Type B pancreatic cell (in vitro differentiated cells): Measurements from ENCODE around the gene SCFD2. TPM values are rescaled to one million over a fixed set of nuclear protein-coding genes. Genes with fewer than 3 reads are reported as not detected.
"Not testable (repeated sequence)": the region's sequence is repeated elsewhere in the genome, so short reads cannot be mapped to it uniquely, and the experiment has no call there.

ENCODE experiments used
- DNase-seq: peaks from one replicate; pipeline ENCODE4 v3.0.0; 2021; ENCODE audit warnings: mixed read lengths; ENCODE audit not compliant: unreplicated experiment; ENCODE audit errors: extremely low spot score
- H3K27ac Mint-ChIP-seq: 2 replicates; pipeline ENCODE4 v1.8.0; 2021; ENCODE audit warnings: mild to moderate bottlenecking, mixed read lengths
- H3K27me3 Mint-ChIP-seq: 2 replicates; pipeline ENCODE4 v1.8.0; 2021; ENCODE audit warnings: mixed read lengths
- H3K36me3 Mint-ChIP-seq: 2 replicates; pipeline ENCODE4 v1.8.0; 2021; ENCODE audit warnings: mixed read lengths
- H3K4me1 Mint-ChIP-seq: one replicate; pipeline ENCODE4 v1.8.0; 2021; ENCODE audit warnings: mixed read lengths; ENCODE audit not compliant: unreplicated experiment
- H3K4me3 Mint-ChIP-seq: 2 replicates; pipeline ENCODE4 v1.8.0; 2021; ENCODE audit warnings: mild to moderate bottlenecking, mixed read lengths
- H3K9me3 Mint-ChIP-seq: 2 replicates; pipeline ENCODE4 v1.8.0; 2021; ENCODE audit warnings: mixed read lengths
- total RNA-seq: library from RNA; stranded (reverse); gene quantifications from 2 replicates; pipeline ENCODE4 v1.2.1, GENCODE V29; 2021; ENCODE audit warnings: low replicate concordance
- TF ChIP-seq, protein P1 (sequence below): fragments of 200-600 bp; sonication (generic); conservative IDR thresholded peaks from 2 replicates; pipeline ENCODE4 v1.5.0; 2021; ENCODE audit warnings: antibody characterized with exemption, mild to moderate bottlenecking

SCFD2 gene
- total RNA-seq, 1 donor from 2014 or later = 11.2 TPM

DNA sequence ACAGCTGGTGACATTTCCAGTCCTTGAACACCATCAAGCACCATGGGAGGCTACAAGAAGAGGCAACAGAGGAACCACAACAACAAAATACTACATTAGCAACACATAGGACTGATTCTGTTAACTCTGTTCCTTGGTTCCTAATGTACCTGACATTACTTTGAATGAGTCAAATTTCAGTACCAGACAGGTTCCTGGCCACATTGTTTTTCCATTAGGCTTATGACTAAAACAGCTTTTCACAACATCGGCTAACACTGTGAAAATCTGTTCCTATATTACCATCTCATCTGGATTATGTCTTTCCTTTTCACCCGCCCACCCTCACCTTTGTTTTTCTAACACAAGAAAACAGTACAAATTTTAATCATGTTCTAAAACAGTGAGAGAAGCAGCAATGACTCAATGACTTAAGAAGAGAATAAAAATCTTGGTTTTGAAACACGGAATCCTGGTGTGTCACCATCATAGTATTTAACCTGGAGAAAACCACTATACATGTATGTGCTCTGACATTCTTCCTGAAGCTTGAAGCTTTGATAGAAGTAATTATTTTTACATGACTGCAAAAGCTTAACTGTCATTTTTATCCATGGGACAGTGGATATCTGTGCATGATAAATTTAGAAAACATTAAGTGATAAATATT, 143.9 kb downstream of the SCFD2 start:
- no peak for DNase-seq
- Mint-ChIP-seq H3K4me3 (no peak overlapping the region), H3K27ac (no peak overlapping the region), H3K36me3 (peaks cover 4% of the 10 kb centered on the region), H3K27me3 (no peaks in the 10 kb centered on the region), H3K9me3 (peaks cover 7% of the 10 kb centered on the region), H3K4me1 (peaks cover 5% of the 10 kb centered on the region)
- TF ChIP-seq, protein P1, sequence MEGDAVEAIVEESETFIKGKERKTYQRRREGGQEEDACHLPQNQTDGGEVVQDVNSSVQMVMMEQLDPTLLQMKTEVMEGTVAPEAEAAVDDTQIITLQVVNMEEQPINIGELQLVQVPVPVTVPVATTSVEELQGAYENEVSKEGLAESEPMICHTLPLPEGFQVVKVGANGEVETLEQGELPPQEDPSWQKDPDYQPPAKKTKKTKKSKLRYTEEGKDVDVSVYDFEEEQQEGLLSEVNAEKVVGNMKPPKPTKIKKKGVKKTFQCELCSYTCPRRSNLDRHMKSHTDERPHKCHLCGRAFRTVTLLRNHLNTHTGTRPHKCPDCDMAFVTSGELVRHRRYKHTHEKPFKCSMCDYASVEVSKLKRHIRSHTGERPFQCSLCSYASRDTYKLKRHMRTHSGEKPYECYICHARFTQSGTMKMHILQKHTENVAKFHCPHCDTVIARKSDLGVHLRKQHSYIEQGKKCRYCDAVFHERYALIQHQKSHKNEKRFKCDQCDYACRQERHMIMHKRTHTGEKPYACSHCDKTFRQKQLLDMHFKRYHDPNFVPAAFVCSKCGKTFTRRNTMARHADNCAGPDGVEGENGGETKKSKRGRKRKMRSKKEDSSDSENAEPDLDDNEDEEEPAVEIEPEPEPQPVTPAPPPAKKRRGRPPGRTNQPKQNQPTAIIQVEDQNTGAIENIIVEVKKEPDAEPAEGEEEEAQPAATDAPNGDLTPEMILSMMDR = no peak

DNA sequence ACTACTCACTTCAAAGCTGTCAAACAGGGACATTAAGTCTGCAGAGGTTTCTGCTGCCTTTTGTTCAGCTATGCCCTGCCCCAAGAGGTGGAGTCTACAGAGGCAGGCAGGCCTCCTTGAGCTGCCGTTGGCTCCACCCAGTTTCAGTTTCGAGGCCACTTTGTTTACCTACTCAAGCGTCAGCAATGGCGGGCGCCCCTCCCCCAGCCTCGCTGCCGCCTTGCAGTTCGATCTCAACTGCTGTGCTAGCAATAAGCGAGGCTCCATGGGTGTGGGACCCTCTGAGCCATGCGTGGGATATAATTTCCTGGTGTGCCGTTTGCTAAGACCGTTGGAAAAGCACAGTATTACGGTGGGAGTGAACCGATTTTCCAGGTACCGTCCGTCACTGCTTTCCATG, 146.7 kb downstream of the SCFD2 start:
- not testable (repeated sequence) for H3K27me3 Mint-ChIP-seq, H3K27ac Mint-ChIP-seq

DNA sequence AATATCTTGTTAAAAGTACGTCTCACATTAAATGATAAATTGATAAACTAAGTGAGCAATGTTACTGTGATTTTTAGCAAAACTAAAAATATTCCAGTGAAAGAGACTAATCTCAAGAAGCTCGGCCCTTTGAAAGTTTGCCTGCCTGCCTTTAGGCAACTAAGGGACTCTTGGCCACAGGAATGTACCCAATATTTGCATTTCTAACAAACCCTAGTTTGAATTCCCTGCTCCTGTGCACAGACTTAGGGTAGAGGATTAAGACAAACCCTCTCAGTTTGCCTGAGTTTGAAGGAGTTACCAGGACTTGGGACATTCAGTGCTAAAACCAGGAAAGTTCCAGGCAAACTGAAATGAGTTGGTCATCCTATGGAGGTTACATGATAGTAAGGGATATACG, 157.1 kb downstream of the SCFD2 start:
- TF ChIP-seq, protein P1 = no peak
- DNase-seq = no peak
- H3K27ac Mint-ChIP-seq = no peak overlapping the region
- H3K9me3 Mint-ChIP-seq = no peaks in the 10 kb centered on the region
- no peaks in the 10 kb centered on the region for H3K36me3 Mint-ChIP-seq
- H3K4me1 Mint-ChIP-seq = no peaks in the 10 kb centered on the region
- H3K27me3 Mint-ChIP-seq = no peaks in the 10 kb centered on the region
- H3K4me3 Mint-ChIP-seq = no peak overlapping the region

More for the DNA sequence above, 146.7 kb downstream of the SCFD2 start:
- not testable (repeated sequence) for H3K4me3 Mint-ChIP-seq, H3K36me3 Mint-ChIP-seq, DNase-seq, H3K9me3 Mint-ChIP-seq, H3K4me1 Mint-ChIP-seq

DNA sequence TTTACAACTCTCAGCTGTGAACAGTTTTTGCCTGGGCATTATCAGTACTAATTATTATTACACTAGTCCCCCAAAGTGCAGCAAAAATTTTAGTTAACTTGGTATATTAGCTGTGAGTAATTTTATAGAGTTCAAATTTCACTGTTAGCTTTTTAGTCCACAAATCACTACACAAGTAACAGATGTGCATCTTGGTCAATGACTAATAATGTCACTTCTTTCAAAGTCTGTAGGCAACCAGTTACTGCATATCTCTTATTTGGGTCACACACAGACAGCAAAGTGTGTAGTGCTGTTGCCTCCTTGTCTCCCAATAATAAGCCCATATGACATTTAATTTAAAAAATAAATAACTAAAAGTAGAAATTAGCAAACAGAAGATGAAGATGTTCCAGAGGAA, 159.9 kb downstream of the SCFD2 start:
- Mint-ChIP-seq H3K27me3 (no peaks in the 10 kb centered on the region), H3K27ac (no peak overlapping the region), H3K9me3 (no peaks in the 10 kb centered on the region), H3K4me1 (no peaks in the 10 kb centered on the region), H3K36me3 (no peaks in the 10 kb centered on the region), H3K4me3 (no peak overlapping the region)
- TF ChIP-seq, protein P1 = no peak
- no peak for DNase-seq

DNA sequence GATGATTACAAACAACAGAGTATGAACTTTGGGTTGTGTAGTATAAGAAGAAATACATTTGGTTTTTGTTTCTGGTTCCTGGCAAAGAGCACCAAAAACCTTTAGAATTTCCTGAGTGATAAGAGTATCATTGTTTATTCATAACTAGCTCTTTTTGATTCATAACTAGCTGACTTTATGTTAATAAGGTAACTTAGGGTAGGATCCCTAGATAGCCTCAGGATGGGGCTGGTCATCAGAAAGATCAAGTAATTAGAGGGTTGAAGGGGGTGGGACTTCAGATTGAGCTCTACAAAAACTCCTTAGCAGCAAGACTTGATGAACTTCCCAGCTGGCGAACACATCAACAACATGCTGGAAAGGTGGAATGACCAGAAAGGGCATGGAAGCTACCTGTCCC, 166.5 kb downstream of the SCFD2 start:
- H3K4me1 Mint-ChIP-seq = peaks cover 38% of the 10 kb centered on the region
- H3K36me3 Mint-ChIP-seq = no peaks in the 10 kb centered on the region
- TF ChIP-seq, protein P1 = no peak
- no peak overlapping the region for H3K27ac Mint-ChIP-seq
- H3K9me3 Mint-ChIP-seq = no peaks in the 10 kb centered on the region
- DNase-seq = no peak
- H3K4me3 Mint-ChIP-seq = no peak overlapping the region
- no peaks in the 10 kb centered on the region for H3K27me3 Mint-ChIP-seq

DNA sequence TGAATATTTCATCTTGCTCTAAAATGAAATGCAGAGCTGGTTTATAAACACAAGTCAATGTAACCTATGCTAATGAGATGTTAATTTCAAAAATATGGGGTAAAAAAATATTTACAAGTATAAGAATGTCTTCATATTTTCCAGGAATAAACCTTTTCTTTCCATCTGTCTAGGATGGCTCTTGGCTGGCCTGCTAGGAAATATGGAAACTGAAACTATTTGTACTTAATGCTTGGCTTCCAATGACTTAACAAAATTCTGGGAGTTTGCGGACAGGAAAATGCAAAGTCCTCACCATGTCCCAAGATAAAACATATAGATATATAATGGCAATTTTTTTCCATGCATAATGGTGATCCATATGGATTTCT, 168.1 kb downstream of the SCFD2 start:
- Mint-ChIP-seq H3K4me1 (peaks cover 39% of the 10 kb centered on the region), H3K4me3 (no peak overlapping the region), H3K27ac (no peak overlapping the region), H3K9me3 (no peaks in the 10 kb centered on the region), H3K36me3 (no peaks in the 10 kb centered on the region), H3K27me3 (no peaks in the 10 kb centered on the region)
- DNase-seq = no peak
- TF ChIP-seq, protein P1 = no peak
